Central memory CD8-positive, alpha-beta T cell (primary cell): ENCODE data around the gene ALDH16A1.
A peak's percentile ranks its signal among the peaks of the same experiment; 100 is the strongest.

ENCODE experiments used
- ATAC-seq: fragments of 150-1000 bp; cut with Tn5 transposase; replicated peaks from 2 replicates; pipeline ENCODE4 v1.10.0; 2022; ENCODE audit warnings: mild to moderate bottlenecking, moderate FRiP score, moderate number of reproducible peaks; ENCODE audit not compliant: poor library complexity, severe bottlenecking; ENCODE audit errors: extremely low read depth
- DNase-seq, 2 donors: peaks; one replicate each; pipeline ENCODE4 v3.0.0; 2021; ENCODE audit warnings: low spot score in 2 of 2
- H3K27ac Mint-ChIP-seq: one replicate; pipeline ENCODE4 v1.8.0; 2022; ENCODE audit warnings: low read depth, mild to moderate bottlenecking, moderate library complexity, mixed read lengths
- H3K27me3 Mint-ChIP-seq: one replicate; pipeline ENCODE4 v1.8.0; 2022; ENCODE audit warnings: mixed read lengths
- H3K36me3 Mint-ChIP-seq: one replicate; pipeline ENCODE4 v1.8.0; 2022; ENCODE audit warnings: mild to moderate bottlenecking, moderate library complexity, mixed read lengths; ENCODE audit not compliant: insufficient read depth
- H3K4me1 Mint-ChIP-seq: one replicate; pipeline ENCODE4 v1.8.0; 2022; ENCODE audit warnings: mixed read lengths
- H3K4me3 Mint-ChIP-seq: one replicate; pipeline ENCODE4 v1.8.0; 2022; ENCODE audit warnings: mild to moderate bottlenecking, moderate library complexity, mixed read lengths
- H3K9me3 Mint-ChIP-seq: one replicate; pipeline ENCODE4 v1.8.0; 2022; ENCODE audit warnings: mixed read lengths

ALDH16A1 gene

DNA sequence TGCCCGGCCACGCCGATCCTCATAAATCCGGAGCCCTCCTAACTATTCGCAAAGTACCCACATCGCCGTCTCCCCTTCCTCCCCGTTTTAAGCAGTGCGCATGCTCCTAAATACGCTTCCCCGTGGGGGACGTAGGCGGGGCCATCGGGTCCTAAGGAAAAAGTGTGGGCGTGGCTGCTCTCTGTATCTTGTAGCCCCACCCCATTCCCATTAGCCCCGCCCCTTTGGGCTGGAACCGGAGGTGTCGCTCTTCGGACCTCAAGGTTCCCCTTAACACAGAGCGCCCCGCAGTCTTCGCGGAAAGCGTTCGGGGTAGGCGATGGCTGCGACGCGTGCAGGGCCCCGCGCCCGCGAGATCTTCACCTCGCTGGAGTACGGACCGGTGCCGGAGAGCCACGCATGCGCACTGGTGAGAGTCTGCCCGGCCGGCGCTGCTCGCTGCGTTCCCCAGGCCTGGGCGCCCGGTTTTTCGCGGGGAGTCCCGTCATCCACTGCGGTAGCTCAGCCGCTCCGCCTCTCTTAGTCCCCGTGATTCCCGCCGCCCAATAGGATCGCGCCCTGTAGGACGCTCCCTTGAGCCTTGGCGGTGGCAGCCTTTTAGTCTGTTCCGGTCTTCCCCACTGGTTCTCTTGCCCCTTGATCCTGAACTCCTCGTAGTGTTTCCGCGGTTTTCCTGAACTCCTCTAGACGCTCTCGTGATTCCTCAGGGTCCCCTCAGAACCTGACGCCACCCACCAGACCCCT is at the start of gene ALDH16A1:
Gene ALDH16A1, plus strand, starts transcription at position 213 of the 744 bp plus-strand sequence. Its CDS starts 107 bp downstream, at position 320.
- peak within 1 kb of the TSS; percentile 99 for H3K4me3 Mint-ChIP-seq
- H3K27me3 Mint-ChIP-seq = no peaks in the 10 kb centered on the region
- H3K9me3 Mint-ChIP-seq = no peaks in the 10 kb centered on the region
- H3K27ac Mint-ChIP-seq = peak within 1 kb of the TSS; percentile 100
- H3K4me1 Mint-ChIP-seq = peaks cover 64% of the 10 kb centered on the region
- H3K36me3 Mint-ChIP-seq = peaks cover 32% of the 10 kb centered on the region
- ATAC-seq (peak; percentile 92), DNase-seq (peak; percentile 94 to 96)

DNA sequence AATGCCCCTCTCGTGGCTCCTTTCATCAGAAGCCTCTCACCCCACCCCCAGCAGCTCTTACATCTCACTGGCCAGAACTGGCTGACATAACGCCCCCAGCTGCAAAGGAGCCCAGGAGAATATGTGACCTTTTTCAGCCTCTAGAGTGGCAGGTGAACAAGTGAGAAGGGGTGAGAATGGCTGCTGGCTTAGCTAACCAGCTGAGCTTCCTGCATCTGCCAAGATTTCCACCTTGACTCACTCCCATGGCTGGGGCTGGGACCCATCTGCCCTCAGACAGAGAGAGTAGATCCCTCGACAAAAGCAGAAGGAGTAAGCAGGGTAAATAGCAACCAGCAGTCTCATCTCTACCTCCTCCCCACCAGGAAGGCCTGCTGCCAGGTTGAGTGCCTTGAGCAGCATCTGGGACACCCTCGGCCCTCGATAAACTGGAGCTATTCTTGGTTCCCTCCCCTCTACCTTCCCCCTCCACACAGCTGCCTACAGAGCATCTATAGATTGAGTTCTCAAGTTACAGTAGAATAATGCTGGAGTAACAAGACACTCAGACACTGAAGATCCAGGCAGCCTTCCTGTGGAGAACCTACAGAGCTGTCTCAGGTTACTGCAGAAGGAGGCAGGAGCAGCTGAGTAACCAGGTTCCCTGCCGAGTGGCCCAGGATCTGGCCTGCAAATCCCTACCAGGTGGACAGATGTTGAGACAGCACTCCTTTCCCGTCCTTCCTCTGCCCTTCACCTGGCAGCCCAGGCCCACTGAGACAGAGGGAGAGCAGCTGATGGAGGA is 49.4 kb upstream of the ALDH16A1 start:
- H3K27me3 Mint-ChIP-seq = no peaks in the 10 kb centered on the region
- DNase-seq (no peak), ATAC-seq (no peak)
- no peaks in the 10 kb centered on the region for H3K9me3 Mint-ChIP-seq
- H3K36me3 Mint-ChIP-seq = peaks cover 3% of the 10 kb centered on the region
- H3K4me3 Mint-ChIP-seq = no peak overlapping the region
- peaks cover 12% of the 10 kb centered on the region for H3K4me1 Mint-ChIP-seq
- H3K27ac Mint-ChIP-seq = no peak overlapping the region

DNA sequence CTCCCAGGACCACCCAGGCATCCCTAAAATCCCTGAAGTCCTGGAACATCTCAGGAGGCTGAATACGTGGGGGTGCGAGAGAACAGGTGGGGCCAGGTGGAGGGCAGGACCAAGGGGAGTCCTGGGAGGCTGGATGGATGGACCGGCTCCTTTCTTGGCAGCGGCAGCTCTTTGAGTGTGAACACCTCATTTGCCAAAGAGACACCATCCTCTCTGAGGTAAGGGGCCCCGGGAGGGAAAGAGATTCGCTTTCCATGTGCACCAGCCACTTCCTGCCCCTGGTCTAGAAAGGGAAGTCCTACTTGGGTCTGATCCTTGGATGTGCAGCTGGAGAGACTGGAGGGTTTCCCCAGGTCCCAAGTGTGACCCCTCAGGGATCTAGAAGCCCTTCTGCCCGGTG is 45.9 kb upstream of the ALDH16A1 start:
- Mint-ChIP-seq H3K4me3 (no peak overlapping the region), H3K4me1 (peaks cover 36% of the 10 kb centered on the region), H3K36me3 (peaks cover 2% of the 10 kb centered on the region), H3K27ac (no peak overlapping the region), H3K27me3 (no peaks in the 10 kb centered on the region), H3K9me3 (no peaks in the 10 kb centered on the region)
- ATAC-seq (no peak), DNase-seq (no peak)

- peaks cover 36% of the 10 kb centered on the region for H3K4me1 Mint-ChIP-seq
- H3K27me3 Mint-ChIP-seq = no peaks in the 10 kb centered on the region
- peaks cover 2% of the 10 kb centered on the region for H3K36me3 Mint-ChIP-seq
- DNase-seq (no peak), ATAC-seq (no peak)
- H3K4me3 Mint-ChIP-seq = no peak overlapping the region
- H3K27ac Mint-ChIP-seq = no peak overlapping the region
- no peaks in the 10 kb centered on the region for H3K9me3 Mint-ChIP-seq
Observed at GRCh38 chr19:49407482-49408015, 45.5 kb upstream of the ALDH16A1 start.

GRCh38 chr19:49408816-49409440 is 44.1 kb upstream of the ALDH16A1 start:
- Mint-ChIP-seq H3K27ac (peak overlapping the region; percentile 52), H3K4me3 (peak overlapping the region; percentile 35), H3K36me3 (peaks cover 2% of the 10 kb centered on the region), H3K27me3 (no peaks in the 10 kb centered on the region), H3K9me3 (no peaks in the 10 kb centered on the region), H3K4me1 (peaks cover 36% of the 10 kb centered on the region)
- ATAC-seq (no peak), DNase-seq (no peak)

DNA sequence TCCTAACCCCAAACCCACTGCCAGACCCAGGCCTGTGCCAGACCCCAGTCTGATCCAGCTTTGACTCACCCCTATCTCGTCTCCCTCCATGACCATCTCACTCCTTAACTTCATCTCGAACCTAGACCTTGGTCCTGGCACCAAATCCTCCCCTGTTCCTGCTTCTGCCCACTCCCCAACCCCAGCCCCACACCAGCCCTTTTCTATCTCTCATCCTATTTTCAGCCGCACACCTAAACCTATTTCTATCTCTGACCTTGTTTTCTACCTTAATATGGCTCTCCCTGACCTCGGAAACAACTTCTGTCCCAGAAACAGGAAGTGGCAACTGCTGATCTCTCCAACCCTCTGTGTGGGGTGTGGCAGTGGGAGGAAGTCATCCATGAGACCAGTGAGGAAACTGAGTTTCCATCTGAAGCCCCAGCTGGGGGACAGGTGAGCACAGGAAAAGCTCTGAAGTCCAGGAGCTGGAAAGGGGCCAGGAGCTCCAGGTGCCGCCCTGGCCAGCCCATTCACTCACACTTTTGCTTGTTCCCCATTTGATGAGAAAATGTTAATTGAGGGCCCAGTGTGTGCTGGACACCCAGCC is 43.5 kb upstream of the ALDH16A1 start:
- DNase-seq = no peak
- Mint-ChIP-seq H3K27me3 (no peaks in the 10 kb centered on the region), H3K4me3 (peak overlapping the region; percentile 35), H3K27ac (peak overlapping the region; percentile 52), H3K9me3 (no peaks in the 10 kb centered on the region), H3K36me3 (peaks cover 2% of the 10 kb centered on the region), H3K4me1 (peaks cover 36% of the 10 kb centered on the region)
- peak; percentile 52 for ATAC-seq

- H3K9me3 Mint-ChIP-seq = no peaks in the 10 kb centered on the region
- no peak for ATAC-seq
- peaks cover 36% of the 10 kb centered on the region for H3K4me1 Mint-ChIP-seq
Observed at GRCh38 chr19:49411681-49412326, 41.2 kb upstream of the ALDH16A1 start.

GRCh38 chr19:49413348-49413747 is 39.7 kb upstream of the ALDH16A1 start:
- Mint-ChIP-seq H3K9me3 (no peaks in the 10 kb centered on the region), H3K4me1 (peaks cover 26% of the 10 kb centered on the region), H3K27ac (no peak overlapping the region), H3K36me3 (no peaks in the 10 kb centered on the region), H3K27me3 (peaks cover 31% of the 10 kb centered on the region), H3K4me3 (no peak overlapping the region)
- DNase-seq (no peak), ATAC-seq (no peak)

More at GRCh38 chr19:49411681-49412326, 41.2 kb upstream of the ALDH16A1 start:
- DNase-seq = no peak
- H3K27me3 Mint-ChIP-seq = peaks cover 16% of the 10 kb centered on the region
- H3K4me3 Mint-ChIP-seq = no peak overlapping the region
- peak overlapping the region; percentile 68 for H3K27ac Mint-ChIP-seq
- H3K36me3 Mint-ChIP-seq = peaks cover 2% of the 10 kb centered on the region

DNA sequence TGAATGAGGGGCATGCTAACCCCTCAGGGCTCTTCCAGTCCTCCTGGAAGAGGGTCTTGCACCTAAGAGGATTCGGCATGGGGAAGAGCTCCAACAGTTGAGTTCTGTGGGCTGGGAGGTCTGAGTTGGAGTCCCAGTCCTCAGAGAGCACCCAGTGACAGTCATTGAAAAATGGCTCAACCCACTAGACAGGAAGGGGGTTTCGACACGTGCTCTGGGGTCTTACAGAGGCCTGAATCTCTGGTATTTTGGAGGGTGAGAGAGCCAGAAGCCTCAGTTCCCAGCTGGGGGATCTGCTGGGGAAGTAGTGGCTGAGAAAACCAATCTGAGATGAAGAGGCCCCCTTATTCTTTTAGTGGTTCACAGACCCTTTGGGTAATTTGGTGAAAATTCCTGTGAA is 38.8 kb upstream of the ALDH16A1 start:
- no peak overlapping the region for H3K27ac Mint-ChIP-seq
- no peaks in the 10 kb centered on the region for H3K36me3 Mint-ChIP-seq
- no peaks in the 10 kb centered on the region for H3K9me3 Mint-ChIP-seq
- ATAC-seq = no peak
- peaks cover 17% of the 10 kb centered on the region for H3K4me1 Mint-ChIP-seq
- H3K4me3 Mint-ChIP-seq = no peak overlapping the region
- H3K27me3 Mint-ChIP-seq = peaks cover 40% of the 10 kb centered on the region
- no peak for DNase-seq

GRCh38 chr19:49415102-49415809 is 37.8 kb upstream of the ALDH16A1 start:
- Mint-ChIP-seq H3K4me1 (peaks cover 8% of the 10 kb centered on the region), H3K36me3 (no peaks in the 10 kb centered on the region), H3K9me3 (no peaks in the 10 kb centered on the region), H3K27ac (no peak overlapping the region), H3K4me3 (no peak overlapping the region), H3K27me3 (peaks cover 50% of the 10 kb centered on the region)
- ATAC-seq = no peak
- no peak for DNase-seq

GRCh38 chr19:49415810-49416200 is 37.2 kb upstream of the ALDH16A1 start:
- H3K36me3 Mint-ChIP-seq = no peaks in the 10 kb centered on the region
- DNase-seq = no peak
- no peaks in the 10 kb centered on the region for H3K9me3 Mint-ChIP-seq
- peaks cover 8% of the 10 kb centered on the region for H3K4me1 Mint-ChIP-seq
- no peak overlapping the region for H3K4me3 Mint-ChIP-seq
- H3K27me3 Mint-ChIP-seq = peaks cover 56% of the 10 kb centered on the region
- H3K27ac Mint-ChIP-seq = no peak overlapping the region
- no peak for ATAC-seq
